ENCODE results near the gene BCAN. TPM values are rescaled to one million over a fixed set of nuclear protein-coding genes. Genes with fewer than 3 reads are reported as not detected.

Gene BCAN
- total RNA-seq, 1 experiment from 2014 or later, result 3.6 TPM

DNA sequence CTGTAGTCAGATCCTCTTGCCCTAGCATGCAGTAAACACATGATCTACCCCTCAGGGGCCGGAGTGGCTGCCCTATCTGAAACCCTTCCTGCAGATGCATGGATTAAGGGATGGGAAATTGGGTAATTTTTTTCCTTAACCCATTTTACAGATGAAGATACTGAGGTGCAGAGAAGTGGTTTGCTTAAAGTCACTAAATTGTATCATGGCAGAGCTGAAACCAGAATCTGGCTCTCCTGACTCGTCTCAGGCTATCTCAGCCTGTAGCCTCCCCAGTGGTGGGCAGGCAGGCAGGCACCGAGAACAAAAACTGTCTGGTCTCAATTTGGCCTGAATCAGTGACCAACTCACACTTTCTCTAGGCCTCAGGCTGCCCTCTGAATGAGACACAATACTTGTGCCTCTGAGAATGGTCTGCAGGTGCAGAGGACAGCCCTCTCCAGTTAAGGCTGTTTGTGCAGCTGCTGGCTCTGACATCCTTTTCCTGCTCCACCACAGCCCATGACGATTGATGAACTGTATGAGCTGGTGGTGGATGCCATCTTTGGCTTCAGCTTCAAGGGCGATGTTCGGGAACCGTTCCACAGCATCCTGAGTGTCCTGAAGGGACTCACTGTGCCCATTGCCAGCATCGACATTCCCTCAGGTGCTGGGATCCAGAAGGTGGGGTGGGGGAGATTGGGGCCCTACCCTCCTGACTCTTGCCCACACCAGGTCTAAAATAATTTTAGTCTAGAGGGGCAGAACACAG, 48.8 kb upstream of the BCAN start:
- ATAC-seq (no peak), DNase-seq (ENCODE audit: low spot score) (no peak)
- peaks cover 40% of the 10 kb centered on the region for H3K36me3 Mint-ChIP-seq
- CTCF ChIA-PET, result interaction anchor here (0.6 to 3.4 kb wide), 5 partner anchors 15 to 208 kb away, joined by 3 to 28 read pairs (median 8); partner anchors contain the start of gene MEF2D
- no peak for TF ChIP-seq ZNF219 (CRISPR knock-in tag; IDR thresholded peaks at IDR 0.05; ENCODE audit: borderline replicate concordance)
- TF ChIP-seq SP1 (CRISPR knock-in tag; conservative IDR thresholded peaks at IDR 0.05), result no peak
- TF ChIP-seq, protein P1, sequence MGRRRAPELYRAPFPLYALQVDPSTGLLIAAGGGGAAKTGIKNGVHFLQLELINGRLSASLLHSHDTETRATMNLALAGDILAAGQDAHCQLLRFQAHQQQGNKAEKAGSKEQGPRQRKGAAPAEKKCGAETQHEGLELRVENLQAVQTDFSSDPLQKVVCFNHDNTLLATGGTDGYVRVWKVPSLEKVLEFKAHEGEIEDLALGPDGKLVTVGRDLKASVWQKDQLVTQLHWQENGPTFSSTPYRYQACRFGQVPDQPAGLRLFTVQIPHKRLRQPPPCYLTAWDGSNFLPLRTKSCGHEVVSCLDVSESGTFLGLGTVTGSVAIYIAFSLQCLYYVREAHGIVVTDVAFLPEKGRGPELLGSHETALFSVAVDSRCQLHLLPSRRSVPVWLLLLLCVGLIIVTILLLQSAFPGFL (CRISPR knock-in tag; IDR thresholded peaks at IDR 0.05; ENCODE audit: borderline replicate concordance), result no peak
- TF ChIP-seq TCF7 (CRISPR knock-in tag; IDR thresholded peaks at IDR 0.05; ENCODE audit: low read depth), result no peak
- TF ChIP-seq, protein P2, sequence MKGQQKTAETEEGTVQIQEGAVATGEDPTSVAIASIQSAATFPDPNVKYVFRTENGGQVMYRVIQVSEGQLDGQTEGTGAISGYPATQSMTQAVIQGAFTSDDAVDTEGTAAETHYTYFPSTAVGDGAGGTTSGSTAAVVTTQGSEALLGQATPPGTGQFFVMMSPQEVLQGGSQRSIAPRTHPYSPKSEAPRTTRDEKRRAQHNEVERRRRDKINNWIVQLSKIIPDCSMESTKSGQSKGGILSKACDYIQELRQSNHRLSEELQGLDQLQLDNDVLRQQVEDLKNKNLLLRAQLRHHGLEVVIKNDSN (CRISPR knock-in tag; IDR thresholded peaks at IDR 0.05), result no peak
- no peak for TF ChIP-seq ZNF317 (CRISPR knock-in tag; IDR thresholded peaks at IDR 0.05; ENCODE audit: borderline replicate concordance, low read depth)
- no peak for TF ChIP-seq TP53 (CRISPR knock-in tag; IDR thresholded peaks at IDR 0.05)
- TF ChIP-seq, protein P3, sequence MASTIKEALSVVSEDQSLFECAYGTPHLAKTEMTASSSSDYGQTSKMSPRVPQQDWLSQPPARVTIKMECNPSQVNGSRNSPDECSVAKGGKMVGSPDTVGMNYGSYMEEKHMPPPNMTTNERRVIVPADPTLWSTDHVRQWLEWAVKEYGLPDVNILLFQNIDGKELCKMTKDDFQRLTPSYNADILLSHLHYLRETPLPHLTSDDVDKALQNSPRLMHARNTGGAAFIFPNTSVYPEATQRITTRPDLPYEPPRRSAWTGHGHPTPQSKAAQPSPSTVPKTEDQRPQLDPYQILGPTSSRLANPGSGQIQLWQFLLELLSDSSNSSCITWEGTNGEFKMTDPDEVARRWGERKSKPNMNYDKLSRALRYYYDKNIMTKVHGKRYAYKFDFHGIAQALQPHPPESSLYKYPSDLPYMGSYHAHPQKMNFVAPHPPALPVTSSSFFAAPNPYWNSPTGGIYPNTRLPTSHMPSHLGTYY (CRISPR knock-in tag; IDR thresholded peaks at IDR 0.05), result no peak
- TF ChIP-seq, protein P4, sequence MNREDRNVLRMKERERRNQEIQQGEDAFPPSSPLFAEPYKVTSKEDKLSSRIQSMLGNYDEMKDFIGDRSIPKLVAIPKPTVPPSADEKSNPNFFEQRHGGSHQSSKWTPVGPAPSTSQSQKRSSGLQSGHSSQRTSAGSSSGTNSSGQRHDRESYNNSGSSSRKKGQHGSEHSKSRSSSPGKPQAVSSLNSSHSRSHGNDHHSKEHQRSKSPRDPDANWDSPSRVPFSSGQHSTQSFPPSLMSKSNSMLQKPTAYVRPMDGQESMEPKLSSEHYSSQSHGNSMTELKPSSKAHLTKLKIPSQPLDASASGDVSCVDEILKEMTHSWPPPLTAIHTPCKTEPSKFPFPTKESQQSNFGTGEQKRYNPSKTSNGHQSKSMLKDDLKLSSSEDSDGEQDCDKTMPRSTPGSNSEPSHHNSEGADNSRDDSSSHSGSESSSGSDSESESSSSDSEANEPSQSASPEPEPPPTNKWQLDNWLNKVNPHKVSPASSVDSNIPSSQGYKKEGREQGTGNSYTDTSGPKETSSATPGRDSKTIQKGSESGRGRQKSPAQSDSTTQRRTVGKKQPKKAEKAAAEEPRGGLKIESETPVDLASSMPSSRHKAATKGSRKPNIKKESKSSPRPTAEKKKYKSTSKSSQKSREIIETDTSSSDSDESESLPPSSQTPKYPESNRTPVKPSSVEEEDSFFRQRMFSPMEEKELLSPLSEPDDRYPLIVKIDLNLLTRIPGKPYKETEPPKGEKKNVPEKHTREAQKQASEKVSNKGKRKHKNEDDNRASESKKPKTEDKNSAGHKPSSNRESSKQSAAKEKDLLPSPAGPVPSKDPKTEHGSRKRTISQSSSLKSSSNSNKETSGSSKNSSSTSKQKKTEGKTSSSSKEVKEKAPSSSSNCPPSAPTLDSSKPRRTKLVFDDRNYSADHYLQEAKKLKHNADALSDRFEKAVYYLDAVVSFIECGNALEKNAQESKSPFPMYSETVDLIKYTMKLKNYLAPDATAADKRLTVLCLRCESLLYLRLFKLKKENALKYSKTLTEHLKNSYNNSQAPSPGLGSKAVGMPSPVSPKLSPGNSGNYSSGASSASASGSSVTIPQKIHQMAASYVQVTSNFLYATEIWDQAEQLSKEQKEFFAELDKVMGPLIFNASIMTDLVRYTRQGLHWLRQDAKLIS (CRISPR knock-in tag; IDR thresholded peaks at IDR 0.05; ENCODE audit: borderline replicate concordance), result no peak
- no peak for TF ChIP-seq GRHL2 (CRISPR knock-in tag; IDR thresholded peaks at IDR 0.05; ENCODE audit: insufficient replicate concordance, severe bottlenecking)
- TF ChIP-seq, protein P5, sequence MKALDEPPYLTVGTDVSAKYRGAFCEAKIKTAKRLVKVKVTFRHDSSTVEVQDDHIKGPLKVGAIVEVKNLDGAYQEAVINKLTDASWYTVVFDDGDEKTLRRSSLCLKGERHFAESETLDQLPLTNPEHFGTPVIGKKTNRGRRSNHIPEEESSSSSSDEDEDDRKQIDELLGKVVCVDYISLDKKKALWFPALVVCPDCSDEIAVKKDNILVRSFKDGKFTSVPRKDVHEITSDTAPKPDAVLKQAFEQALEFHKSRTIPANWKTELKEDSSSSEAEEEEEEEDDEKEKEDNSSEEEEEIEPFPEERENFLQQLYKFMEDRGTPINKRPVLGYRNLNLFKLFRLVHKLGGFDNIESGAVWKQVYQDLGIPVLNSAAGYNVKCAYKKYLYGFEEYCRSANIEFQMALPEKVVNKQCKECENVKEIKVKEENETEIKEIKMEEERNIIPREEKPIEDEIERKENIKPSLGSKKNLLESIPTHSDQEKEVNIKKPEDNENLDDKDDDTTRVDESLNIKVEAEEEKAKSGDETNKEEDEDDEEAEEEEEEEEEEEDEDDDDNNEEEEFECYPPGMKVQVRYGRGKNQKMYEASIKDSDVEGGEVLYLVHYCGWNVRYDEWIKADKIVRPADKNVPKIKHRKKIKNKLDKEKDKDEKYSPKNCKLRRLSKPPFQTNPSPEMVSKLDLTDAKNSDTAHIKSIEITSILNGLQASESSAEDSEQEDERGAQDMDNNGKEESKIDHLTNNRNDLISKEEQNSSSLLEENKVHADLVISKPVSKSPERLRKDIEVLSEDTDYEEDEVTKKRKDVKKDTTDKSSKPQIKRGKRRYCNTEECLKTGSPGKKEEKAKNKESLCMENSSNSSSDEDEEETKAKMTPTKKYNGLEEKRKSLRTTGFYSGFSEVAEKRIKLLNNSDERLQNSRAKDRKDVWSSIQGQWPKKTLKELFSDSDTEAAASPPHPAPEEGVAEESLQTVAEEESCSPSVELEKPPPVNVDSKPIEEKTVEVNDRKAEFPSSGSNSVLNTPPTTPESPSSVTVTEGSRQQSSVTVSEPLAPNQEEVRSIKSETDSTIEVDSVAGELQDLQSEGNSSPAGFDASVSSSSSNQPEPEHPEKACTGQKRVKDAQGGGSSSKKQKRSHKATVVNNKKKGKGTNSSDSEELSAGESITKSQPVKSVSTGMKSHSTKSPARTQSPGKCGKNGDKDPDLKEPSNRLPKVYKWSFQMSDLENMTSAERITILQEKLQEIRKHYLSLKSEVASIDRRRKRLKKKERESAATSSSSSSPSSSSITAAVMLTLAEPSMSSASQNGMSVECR (CRISPR knock-in tag; IDR thresholded peaks at IDR 0.05; ENCODE audit: borderline replicate concordance), result no peak
- TF ChIP-seq OVOL2 (CRISPR knock-in tag; IDR thresholded peaks at IDR 0.05; ENCODE audit: borderline replicate concordance), result no peak
- no peak for TF ChIP-seq CREB1 (CRISPR knock-in tag; IDR thresholded peaks at IDR 0.05)
- TF ChIP-seq ZNF671 (CRISPR knock-in tag; IDR thresholded peaks at IDR 0.05), result no peak
- TF ChIP-seq, protein P6, sequence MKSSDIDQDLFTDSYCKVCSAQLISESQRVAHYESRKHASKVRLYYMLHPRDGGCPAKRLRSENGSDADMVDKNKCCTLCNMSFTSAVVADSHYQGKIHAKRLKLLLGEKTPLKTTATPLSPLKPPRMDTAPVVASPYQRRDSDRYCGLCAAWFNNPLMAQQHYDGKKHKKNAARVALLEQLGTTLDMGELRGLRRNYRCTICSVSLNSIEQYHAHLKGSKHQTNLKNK (CRISPR knock-in tag; IDR thresholded peaks at IDR 0.05), result no peak
- no peak for TF ChIP-seq KAT7 (CRISPR knock-in tag; IDR thresholded peaks at IDR 0.05; ENCODE audit: borderline replicate concordance)
- TF ChIP-seq, protein P7, sequence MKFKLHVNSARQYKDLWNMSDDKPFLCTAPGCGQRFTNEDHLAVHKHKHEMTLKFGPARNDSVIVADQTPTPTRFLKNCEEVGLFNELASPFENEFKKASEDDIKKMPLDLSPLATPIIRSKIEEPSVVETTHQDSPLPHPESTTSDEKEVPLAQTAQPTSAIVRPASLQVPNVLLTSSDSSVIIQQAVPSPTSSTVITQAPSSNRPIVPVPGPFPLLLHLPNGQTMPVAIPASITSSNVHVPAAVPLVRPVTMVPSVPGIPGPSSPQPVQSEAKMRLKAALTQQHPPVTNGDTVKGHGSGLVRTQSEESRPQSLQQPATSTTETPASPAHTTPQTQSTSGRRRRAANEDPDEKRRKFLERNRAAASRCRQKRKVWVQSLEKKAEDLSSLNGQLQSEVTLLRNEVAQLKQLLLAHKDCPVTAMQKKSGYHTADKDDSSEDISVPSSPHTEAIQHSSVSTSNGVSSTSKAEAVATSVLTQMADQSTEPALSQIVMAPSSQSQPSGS (CRISPR knock-in tag; IDR thresholded peaks at IDR 0.05; ENCODE audit: borderline replicate concordance, low read depth), result no peak
- TF ChIP-seq ELF4 (CRISPR knock-in tag; IDR thresholded peaks at IDR 0.05; ENCODE audit: low read depth), result no peak
- peak overlapping the region; percentile 17; the same call in 1 of the 2 replicates for H3K27ac Mint-ChIP-seq
- POLR2A ChIA-PET, result interaction anchor here (0.6 to 0.7 kb wide), 2 partner anchors 113 to 150 kb away, joined by 3 to 4 read pairs; no protein-coding TSS in a partner anchor
- peak overlapping the region; percentile 79 for H3K4me3 Mint-ChIP-seq
- no peaks in the 10 kb centered on the region for H3K9me3 Mint-ChIP-seq
- peaks cover 16% of the 10 kb centered on the region for H3K4me1 Mint-ChIP-seq
- no peaks in the 10 kb centered on the region for H3K27me3 Mint-ChIP-seq (ENCODE audit: low read depth)
